Choroid plexus epithelial cell (primary cell): ENCODE results near the gene GPR63.

Experiments used
- DNase-seq: peaks from one replicate; pipeline ENCODE4 v3.0.0-alpha.2; 2010; ENCODE audit warnings: low read depth
- H3K4me3 ChIP-seq: 2 replicates; pipeline ENCODE4 v1.5.1; 2011; ENCODE audit warnings: low read depth, mild to moderate bottlenecking, control low read depth, low read length, moderate library complexity
- CTCF ChIP-seq: conservative IDR thresholded peaks from 2 replicates; pipeline ENCODE4 v1.5.1; 2011; ENCODE audit warnings: low read depth, mild to moderate bottlenecking, control low read depth, inconsistent platforms, low read length, moderate library complexity

Gene GPR63

GRCh38 chr6:96849615-96850014, 12.3 kb upstream of the GPR63 start:
- H3K4me3 ChIP-seq: no peak overlapping the region
- no peak for DNase-seq

GRCh38 chr6:96844530-96844929, 7.3 kb upstream of the GPR63 start:
- DNase-seq: no peak
- no peak for TF ChIP-seq CTCF
- no peak overlapping the region for H3K4me3 ChIP-seq

More at GRCh38 chr6:96849615-96850014, 12.3 kb upstream of the GPR63 start:
- TF ChIP-seq CTCF: no peak

GRCh38 chr6:96841345-96841744, 4.1 kb upstream of the GPR63 start:
- DNase-seq: peak; percentile 43
- H3K4me3 ChIP-seq: no peak overlapping the region
- TF ChIP-seq CTCF: no peak

GRCh38 chr6:96836631-96837080, 621 bp downstream of the GPR63 start:
- peak overlapping the region; percentile 72 for H3K4me3 ChIP-seq
- peak; percentile 16 for DNase-seq
- TF ChIP-seq CTCF: no peak

GRCh38 chr6:96834070-96834469, 3.2 kb downstream of the GPR63 start:
- no peak for DNase-seq
- H3K4me3 ChIP-seq: no peak overlapping the region
- no peak for TF ChIP-seq CTCF

GRCh38 chr6:96832780-96833179, 4.5 kb downstream of the GPR63 start:
- no peak for TF ChIP-seq CTCF
- no peak for DNase-seq

GRCh38 chr6:96826865-96827264, 10.4 kb downstream of the GPR63 start:
- H3K4me3 ChIP-seq: no peak overlapping the region
- DNase-seq: no peak
- no peak for TF ChIP-seq CTCF

More at GRCh38 chr6:96832780-96833179, 4.5 kb downstream of the GPR63 start:
- H3K4me3 ChIP-seq: no peak overlapping the region
